Activated T-cell treated with anti-CD3 and anti-CD28 coated beads for 48 hours (primary cell): ENCODE results near the gene AKT3.

Source experiments
- DNase-seq: peaks from one replicate; pipeline ENCODE4 v3.0.0-alpha.2; 2020; ENCODE audit warnings: low read depth

AKT3 gene

DNA sequence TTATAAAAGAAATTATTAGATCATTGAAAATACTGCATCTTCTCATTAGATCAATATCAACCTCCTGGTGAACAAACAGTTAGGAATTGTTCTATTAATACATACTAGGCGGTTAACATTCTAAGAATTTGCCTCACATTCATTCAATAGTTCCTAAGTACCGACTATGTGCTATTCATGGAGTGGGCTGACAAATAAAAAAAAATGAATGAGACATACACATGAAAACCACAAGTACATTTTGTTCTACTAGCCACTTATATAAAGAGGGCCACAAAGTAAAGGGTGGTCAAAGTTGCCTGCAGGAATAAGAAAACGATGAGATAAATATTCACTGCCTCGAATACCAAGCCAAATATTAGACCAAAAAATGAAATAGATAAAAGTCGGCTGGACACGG, 299.8 kb downstream of the AKT3 start:
- no peak for DNase-seq

DNA sequence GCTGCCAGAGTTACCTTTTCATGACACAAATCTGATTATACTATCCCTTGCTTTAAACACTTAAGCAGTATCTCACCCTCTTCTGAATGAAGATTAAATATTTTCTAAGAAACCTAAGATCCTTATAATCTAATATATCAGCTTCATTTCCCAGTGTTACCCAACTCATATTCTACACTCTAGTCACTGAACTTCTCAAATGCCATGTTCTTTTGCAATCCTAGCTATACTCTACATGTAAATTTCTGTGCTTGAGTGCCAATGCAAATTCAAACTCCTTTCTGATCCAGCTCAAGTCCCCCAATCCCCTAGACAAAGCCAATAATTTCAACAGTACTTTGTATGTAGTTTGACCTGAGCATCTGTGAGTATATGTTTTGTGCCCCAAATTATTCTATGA, 300.3 kb downstream of the AKT3 start:
- no peak for DNase-seq

DNA sequence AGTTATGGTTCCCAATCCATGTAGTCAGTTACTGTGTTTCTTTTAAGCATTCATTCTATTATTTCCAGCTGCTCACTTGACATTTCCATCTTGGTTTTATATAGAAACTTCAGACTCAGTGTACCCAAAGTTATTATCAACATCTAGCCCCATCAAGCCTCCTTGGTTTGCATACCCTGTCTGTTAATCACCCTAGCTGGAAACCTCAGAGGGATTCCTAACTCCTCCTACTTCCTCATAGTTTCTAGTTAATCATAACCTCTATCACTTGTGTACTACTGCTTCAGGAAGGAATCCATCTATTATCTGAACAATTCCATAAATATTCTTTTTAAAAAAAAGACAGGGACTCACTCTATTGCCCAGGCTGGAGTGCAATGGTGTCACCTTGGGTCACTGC, 300.9 kb downstream of the AKT3 start:
- DNase-seq = no peak

GRCh38 chr1:243548516-243548915, 301.5 kb downstream of the AKT3 start:
- DNase-seq = no peak

DNA sequence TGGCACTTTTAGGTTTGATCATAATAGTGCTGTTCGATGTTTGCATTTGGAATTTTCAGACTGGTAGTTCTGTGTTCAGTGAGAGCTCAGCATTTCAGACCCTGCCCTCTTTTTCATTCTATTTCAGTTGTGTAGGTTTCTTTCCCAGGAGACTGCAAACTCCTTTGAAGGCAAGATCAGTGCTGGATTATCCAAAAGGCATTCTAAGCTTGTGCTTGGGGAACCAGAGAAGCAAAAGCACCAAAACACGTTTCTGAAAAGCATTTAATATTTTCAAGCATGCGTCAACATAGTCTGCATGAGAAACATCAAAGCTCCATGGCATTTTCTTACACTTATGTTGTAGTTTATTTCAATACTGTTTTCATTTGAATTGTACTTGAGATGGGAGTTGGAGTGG, 302.2 kb downstream of the AKT3 start:
- DNase-seq = no peak

- no peak for DNase-seq
These were observed 303.6 kb downstream of the AKT3 start for GRCh38 chr1:243546457-243546856.

DNA sequence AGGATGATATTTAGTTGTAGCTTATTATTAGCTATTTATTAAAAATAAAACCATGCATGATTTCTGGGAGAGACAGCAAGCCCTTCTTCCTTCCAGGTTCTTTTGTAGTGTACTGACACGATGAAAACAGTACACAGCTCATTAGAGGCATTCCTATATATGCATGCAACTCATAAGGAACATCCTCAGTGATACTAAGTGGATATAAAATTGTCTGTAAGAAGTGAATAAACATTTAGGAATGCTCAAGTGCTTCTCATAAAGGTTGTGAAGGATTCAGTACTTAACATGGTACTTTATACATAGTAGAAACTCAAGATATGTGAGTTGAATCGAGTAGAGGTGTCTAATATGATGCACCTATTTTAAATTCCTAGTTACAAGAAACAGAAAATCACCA, 306.5 kb downstream of the AKT3 start:
- no peak for DNase-seq

DNA sequence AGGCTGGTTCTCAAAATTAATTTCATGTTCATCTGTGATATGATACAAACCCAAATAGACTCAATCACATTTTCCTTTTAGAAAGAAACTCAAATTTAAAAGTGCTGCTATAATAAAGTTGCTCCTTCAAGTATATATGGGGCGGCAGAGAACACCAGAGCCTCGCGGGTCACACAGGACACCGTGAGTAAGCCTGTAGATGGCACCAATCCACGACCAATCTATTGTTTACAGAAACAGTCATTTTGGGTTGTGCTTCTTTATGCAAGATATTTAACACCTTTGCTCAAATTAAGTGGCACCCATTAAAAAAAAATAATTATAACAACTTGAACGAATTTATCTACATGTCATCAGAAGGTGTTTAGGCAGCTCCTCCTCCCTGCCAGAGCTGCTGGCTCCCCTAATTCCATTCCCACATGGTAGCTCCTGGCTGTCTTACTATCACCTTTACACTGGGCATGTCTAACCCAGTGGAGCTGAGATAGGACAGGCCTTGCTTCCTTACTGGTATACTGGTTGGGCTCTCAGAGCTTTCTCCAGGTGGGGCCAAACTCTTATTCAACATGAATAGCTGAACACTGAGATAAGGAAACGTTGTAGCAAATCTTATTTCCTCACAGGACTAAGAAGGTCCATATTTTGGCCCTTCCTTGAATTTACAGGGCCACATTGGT, 307.2 kb downstream of the AKT3 start:
- DNase-seq = no peak

GRCh38 chr1:243539636-243540035, 310.4 kb downstream of the AKT3 start:
- no peak for DNase-seq

- no peak for DNase-seq
These were observed 315.0 kb downstream of the AKT3 start for GRCh38 chr1:243535014-243535413.

DNA sequence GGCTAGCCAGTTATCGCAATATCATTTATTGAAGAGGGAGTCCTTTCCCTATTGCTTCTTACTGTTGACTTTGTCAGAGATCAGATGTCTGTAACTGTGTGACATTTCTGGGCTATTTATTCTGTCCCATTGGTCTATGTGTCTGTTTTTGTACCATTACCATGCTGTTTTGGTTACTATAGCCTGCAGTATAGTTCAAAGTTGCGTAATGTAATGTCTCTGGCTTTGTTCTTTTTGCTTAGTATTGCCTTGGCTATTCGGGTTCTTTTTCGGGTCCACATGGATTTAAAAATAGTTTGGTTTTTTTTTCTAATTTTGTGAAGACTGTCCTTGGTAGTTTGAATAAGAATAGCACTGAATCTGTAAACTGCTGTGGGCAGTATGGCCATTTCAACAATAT, 320.5 kb downstream of the AKT3 start:
- DNase-seq = no peak

DNA sequence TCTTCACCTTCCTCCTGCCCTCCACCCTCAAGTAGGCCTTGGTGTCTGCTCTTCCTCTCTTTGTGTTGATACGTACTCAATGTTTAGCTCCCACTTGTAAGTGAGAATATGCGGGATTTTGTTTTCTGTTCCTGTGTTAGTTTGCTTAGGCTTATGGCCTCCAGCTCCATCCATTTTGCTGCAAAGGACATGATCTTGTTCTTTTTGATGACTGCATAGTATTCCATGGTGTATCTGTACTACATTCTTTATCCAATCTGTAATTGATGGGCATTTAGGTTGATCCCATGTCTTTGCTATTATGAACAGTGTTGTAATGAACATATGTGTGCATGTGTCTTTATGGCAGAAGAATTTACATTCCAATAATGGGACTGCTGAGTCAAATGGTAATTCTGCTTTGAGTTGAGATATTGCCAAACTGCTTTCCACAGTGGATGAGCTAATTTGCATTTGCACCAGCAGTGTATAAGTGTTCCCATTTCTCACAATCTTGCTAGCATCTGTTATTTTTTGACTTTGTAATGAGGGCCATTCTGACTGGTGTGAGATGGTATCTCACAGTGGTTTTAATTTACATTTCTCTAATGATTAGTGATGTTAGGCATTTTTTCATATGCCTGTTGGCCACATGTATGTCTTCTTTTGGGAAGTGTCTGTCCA, 321.5 kb downstream of the AKT3 start:
- no peak for DNase-seq

- no peak for DNase-seq
These were observed 323.9 kb downstream of the AKT3 start for GRCh38 chr1:243526180-243526579.

DNA sequence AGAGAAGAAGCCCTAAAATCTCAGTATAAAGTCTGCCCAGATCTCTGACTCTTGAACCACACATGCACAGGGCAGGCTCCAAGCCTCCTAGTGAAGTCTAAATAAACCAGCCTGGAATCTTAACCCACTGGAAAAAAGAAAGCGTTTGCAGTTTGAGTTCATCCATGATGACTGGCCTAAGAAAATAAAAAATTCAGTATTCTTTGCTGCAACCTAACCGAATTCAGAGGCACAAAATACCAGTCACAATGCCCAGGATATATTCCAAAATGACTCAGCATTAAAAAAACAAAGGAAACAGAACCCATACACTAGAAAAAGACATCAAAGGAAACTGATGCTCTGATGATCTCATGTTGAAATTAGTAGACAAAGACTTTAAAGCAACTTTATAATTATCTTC, 325.0 kb downstream of the AKT3 start:
- no peak for DNase-seq

DNA sequence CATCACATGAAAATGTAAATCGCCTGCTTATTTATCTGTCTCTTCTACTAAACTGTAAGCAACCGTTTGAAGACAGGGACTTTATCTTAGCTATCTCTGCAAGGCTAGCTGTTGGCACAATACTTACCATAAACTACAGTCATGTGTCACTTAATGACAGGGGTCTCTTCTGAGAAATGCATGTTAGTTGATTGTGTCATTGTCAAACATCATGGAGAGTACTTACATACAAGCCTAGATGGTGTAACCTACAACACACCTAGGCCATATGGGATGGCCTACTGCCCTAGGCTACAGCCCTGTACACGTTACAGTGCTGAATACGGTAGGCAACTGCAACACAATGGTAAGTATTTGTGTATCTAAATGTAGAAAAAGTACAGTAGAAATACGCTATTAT, 326.3 kb downstream of the AKT3 start:
- DNase-seq = no peak

- DNase-seq = no peak
These were observed 329.2 kb downstream of the AKT3 start for GRCh38 chr1:243520831-243521230.

- no peak for DNase-seq
These were observed 335.1 kb downstream of the AKT3 start for GRCh38 chr1:243514927-243515326.

- no peak for DNase-seq
These were observed 336.1 kb downstream of the AKT3 start for GRCh38 chr1:243513726-243514491.

DNA sequence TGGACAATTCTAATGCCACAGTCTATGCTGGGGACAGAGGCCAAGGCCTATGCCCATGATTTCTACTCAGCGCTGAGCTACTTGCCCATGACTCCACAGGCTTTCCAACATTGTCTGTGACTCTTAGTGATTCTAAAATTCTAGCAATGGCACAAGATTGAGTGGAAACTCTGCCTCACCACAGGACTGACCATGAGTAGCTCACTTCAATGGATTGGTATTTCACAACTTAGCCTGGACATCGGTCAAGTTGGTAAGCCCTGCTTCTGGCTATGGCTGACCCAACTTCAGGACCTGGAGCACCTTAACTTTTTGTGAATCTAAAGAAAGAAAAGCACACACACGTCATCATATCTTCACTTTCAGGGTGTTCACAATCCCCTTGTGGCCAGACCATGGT, 339.1 kb downstream of the AKT3 start:
- DNase-seq = no peak

- DNase-seq = no peak
These were observed 341.1 kb downstream of the AKT3 start for GRCh38 chr1:243508943-243509342.

DNA sequence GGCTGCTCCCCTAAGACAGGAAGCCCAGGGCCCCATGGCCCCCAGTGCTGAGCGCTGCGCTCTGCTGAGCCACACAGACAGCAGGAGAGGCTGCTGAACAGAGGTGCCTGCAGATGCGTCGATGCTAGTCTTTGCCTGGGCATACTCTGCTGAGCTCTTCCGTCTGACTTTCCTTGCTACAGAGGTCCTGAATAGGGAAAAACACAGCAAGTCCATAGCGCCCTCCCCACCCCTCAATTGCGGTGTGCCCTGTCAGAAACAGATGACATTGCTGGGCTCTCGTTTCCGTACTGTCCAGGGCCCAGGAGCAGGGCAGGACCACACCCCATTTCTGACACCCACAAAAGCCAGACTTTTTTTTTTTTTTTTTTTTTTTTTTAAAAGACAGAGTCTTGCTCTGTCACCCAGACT, 341.7 kb downstream of the AKT3 start:
- no peak for DNase-seq

GRCh38 chr1:243507672-243508302, 342.3 kb downstream of the AKT3 start:
- no peak for DNase-seq
